HG03575 (cell line): ENCODE data around the gene NOD1.

ENCODE experiments used
- ATAC-seq: cut with Tn5 transposase; IDR thresholded peaks from one replicate; pipeline ENCODE4 v1.9.1; 2021; ENCODE audit not compliant: unreplicated experiment, insufficient number of reproducible peaks, low FRiP score; ENCODE audit errors: extremely low read depth

The NOD1 gene

DNA sequence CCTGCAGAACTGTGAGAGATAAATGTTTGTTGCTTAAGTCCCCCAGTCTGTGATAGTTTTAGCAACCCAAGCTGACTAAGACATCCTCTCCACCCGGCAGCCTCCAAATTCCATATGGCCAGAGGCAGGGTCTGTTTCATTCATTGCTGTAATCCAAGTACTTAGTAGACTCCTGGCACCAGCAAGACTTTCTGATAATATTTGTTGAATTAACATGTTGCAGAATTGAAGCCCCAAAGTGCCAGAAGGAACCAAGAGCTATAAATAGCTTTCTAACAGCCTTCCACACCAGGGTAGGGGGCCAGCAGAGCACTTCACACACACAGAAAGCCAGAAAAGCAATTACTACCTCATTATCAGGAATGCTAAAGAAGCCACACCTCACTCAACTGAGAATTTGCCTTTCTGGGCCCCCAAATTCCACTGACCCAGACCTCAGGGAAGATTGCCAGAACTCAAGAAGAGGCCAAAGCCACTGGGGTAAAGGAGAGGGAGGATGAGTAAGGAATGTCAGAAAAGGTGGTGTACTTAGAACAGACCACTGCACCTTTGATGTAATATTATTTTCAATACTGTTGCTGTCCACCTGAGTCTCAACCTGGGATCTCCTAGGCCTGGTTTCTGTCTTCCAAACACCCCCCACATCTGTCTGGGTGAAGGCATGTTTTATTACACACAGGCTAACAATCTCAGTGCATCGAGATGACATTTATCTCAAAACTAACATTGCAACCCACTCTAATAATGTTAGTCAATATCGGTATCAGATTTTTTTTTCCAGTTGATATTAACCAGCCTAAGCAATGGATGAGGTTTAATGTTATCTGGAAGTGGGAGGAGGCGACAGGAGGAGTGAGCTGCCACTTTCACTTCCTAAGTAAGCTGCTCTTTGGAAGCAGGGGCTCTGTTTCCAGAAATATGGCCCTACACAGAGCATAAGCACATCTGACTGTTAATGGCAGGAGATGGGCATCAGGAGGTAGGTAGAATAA lies 5.5 kb downstream of the NOD1 start:
- no peak for ATAC-seq

DNA sequence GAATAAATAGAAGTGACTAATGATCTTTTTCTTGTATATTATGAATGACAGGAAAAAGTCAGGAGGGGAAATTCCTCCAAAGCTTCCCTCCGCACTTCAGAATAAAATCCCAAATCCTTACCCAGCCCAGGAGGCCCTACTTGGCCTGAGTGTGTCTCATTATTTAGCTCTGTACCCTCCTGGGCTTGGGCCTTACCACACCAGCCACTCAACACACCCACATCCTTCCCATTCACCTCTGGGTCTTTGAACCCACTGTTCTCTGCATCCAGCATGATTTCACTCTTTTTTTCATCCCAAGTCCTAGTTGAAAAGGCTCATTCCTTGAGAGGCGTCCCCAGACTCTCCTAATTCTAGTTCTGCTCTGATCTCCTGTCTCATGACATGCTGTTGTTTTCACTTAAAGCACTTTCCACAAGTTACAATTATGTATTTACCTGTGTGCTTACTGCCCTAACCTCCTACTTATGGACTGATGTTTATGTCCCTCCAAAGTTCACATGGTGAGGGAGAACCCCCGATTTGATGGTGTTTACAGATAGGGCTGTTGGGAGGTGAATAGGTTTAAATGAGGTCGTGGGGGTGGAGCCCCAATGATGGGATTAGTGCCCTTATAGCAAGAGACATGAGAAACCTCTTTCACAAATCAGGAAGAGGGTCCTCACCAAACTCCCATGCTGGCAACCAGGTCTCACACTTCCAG lies 6.4 kb downstream of the NOD1 start:
- no peak for ATAC-seq

DNA sequence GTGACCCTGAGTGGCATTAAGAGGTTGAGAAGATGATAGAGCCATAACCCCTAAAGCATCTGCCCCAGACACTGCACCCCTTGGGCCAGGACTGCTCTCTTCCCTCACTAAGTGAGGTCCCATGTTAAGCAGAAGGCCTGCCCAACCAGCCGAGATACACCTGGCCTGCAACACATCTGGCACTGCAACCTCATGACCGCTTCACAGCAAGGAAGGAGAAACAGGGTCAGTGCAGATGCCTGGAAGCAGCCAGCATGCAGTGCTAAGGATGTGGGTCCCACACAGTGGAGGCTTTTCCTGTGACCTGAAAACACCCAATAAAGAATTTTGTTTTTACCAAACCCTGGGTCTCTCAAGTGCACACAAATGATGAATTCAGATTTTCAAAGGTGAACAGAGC lies 7.4 kb downstream of the NOD1 start:
- ATAC-seq = no peak

DNA sequence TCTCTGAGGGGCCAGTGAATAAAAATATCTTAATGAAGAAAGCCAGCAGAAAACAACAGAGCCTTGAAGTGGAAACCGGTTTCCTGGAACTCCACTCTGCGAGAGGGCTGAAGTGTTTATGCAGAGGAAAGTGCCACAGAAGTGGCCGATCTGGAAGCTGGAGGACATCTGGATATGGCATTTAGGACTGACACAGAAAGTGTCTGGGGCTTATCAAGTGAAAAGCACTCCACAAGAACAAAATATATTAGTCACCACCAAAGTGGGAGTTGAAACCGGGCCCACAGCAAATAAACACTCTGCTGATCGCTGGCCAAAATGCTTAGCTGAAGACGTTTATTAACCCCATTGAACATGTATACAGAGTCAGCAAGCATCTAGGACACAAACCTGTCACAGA lies 7.8 kb downstream of the NOD1 start:
- ATAC-seq = no peak

DNA sequence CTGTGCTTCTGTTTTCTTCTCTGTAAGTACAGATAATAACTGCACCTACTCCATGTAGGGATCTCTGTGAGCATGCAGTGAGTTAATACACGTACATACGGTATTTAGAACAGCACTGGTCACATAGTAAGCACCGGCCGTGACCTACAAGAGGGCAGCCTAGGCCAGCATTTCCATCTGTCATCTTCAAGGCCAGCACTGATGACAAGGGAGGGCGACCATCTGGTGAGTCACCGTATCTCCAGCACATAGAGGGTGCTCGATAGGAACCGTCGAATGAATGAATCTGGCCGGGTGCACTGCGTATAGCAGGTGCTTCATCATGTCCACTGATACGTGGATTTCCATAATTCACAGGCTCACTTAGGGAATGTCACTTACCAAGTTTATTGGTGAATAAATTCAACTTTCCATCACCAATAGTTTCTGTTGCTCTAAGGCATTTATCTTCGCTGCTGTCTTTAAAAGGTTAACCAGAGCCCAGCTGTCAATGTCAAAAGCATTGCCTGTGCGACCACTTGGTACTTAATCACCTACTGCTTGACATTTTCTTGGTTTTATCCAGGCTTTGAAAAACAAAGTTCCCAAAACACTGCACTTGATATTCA lies 8.3 kb downstream of the NOD1 start:
- no peak for ATAC-seq

DNA sequence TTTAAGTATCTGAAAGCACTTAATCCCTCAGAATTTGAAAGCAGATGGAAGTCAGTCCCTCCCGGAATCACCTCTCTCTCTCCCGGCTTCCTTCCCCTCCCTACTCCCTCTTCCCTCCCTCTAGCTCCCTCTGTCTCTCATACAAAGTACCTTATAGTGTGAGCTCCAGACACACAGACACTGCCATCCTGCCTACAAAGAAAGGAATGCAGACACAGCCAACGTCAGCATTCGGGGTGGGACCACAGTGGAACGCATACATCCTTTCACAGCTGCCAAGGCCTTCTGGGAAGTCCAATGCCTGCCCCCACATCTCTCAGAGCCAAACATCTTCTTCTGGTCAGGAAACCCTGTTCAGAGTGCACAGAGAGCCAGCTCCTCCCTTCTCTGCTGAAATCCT lies 9.3 kb downstream of the NOD1 start:
- ATAC-seq = no peak

DNA sequence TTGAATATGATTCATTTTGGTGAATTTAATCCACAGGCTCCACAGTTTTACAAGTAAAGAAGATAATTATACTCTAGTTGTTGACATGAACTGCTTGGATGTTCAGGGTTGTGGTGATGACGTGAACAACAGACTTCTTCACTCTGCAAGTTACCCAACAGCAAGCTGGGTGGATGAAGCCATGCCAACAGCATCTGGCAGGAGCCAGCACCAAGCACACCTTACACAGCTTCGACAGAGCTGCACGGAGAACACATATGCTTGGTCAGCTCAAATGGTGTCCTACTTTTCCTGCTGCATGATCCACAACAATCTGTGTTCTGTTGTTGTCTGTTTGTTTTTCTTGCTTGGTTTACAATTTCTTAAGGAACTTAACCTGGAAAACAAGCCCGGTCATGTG lies 9.8 kb downstream of the NOD1 start:
- ATAC-seq = no peak

DNA sequence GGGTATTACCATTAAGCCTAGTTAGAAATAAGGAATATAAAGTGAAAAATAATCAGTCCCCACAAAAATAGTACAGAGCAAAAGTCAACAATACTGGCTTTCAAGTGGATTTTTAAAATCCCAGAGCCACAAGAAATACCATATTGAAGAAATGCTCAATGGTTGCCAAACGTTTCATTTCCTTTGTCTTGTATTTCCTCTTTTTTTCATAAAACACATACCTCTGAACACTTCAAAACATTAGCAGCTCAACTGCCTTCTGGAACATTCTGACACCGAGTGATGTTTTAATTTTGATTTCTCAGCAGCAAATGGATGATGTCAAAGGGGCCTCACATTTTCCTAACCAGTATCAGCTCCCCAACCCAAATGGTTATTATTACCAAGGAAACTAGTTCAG lies 10.5 kb downstream of the NOD1 start:
- no peak for ATAC-seq

DNA sequence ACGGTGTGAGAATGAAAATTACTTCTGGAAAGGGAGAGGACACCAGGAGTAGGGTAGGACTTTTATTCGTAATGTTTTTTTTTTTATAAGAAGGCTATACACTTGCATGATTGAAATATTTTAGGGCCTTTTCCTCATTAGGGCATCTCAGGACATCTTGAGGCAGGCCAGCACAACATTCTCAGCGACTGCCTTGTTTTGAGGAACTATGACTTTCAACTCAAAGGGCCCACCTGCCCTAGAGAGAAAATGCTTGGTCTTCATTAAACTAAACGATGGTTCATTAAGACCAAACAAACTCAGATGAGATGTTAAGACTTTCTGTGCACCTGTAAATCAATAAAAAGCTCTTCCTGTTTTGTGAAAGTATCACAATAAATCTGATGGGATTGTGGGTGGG lies 11.3 kb downstream of the NOD1 start:
- ATAC-seq = no peak

DNA sequence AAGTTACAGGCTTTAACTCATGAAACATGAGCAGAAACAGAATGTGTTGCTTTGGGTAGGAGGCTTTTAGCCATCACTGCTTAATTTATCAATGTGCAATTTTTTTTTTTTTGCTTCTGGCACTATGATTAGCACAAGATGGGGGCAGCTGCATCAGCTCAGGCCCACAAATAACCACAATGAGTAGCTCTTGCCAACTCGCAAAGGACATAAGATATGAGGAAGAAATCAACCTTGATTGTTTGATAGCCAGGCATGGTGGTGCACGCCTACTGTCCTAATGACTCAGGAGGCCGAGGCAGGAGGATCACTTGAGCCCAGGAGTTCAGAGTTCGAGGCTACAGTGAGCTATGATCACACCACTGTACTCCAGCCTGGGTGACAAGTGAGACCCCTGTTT lies 12.3 kb downstream of the NOD1 start:
- ATAC-seq = no peak

DNA sequence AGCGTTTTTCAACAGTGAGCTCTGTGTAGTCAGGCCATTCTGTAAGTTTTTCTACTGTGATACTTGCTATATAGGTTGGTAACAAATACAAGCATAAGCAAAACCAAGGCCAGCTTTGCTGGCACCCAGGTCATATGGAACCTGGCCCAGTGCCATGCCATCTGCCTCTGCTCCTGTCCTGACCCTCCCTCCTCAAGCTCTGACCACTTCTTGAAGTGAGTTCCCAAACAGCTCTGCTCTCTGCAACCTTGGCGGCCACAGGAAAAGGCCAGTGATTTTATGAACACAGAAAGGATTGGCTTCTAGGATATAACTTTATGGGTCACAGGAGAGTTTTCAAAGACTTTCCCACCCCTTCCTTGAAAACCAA lies 12.8 kb downstream of the NOD1 start:
- no peak for ATAC-seq

DNA sequence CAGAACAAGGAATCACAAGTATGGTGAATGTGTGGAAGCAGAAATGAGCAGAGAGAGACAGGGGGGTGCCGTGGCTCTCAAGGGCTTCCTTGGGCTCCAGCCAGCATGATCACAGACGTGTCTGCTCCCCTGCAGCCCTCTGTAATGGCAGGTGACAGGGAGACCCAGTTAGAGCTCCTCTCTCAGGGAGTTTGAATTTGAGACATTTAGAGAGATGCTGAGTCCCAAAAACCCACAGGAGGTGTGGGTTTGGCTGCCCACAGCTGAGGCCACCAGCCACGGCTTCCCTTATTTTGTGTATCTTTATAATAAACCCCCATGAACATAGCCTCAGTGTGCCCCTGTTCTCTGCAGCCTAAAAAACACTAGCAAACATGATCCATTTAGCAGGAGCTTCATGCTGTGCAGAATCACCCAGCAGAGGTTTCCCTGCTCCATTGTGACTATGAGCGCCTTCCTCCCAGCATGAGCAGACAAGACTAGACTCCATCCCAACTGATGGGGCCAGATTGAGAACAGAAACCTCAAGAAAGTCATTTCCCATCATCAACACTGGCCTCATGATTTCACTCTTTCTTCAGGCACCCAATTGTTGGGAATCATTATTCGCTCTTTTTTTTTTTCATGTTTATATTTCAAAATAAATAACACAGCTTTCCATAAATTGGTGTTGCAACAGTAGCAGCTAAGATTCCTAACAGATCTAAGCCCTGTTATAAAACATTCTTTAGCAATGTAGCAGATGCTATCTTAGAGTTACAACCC lies 13.4 kb downstream of the NOD1 start:
- ATAC-seq = no peak

DNA sequence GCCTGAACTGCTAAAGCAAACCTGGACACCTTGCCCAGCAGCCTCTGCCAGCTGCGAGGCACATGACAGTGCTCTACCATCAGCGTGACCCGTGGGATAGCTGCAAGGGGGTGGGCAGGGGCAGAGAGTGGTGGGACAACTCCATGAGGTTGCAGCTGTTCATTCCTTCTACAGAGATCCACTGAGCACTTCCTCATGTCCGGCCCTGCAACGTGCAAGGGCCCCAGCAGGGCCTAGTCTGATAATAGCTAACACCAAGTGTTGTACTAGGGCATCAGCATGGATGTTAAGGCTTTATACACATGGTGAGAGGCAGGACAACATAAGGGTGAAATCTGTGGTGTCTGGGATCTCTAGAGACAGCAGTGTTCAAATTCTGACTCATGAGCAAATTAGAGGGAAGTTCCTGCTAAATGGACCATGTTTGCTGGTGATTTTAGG lies 14.3 kb downstream of the NOD1 start:
- no peak for ATAC-seq

DNA sequence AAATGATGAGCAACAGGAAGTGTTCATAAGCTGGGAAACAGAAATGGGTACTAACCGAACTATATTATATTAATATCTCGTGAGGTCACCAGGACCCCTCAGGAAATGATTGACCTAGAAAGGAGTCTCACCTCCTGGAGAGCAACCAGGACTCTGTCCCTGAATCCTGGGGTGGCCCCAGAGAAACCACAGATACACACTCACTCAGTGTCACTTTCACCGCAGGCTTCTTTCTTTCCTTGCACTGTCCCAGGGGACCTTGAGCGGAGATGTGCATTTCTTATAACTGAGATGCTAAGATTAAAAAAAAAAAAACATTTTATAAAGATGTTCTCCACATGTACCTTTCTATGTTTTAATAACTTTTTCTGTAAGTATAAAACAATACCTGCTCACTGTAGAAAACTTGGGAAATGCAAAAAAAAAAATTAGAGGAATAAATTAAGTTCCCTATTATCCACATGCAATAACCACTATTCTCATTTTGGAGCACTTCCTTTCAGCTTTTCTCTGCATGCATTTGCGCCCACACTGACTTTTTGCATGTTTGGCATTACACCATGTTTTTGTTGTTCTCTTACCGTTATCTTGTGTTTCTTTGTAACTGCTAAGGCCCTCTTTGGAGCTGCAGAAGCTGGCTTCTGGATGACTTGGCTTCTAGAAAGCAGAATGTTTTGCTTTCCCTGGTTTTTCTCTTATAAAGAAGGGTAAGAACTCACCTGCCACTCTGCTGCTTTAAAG lies 15.0 kb downstream of the NOD1 start:
- no peak for ATAC-seq

DNA sequence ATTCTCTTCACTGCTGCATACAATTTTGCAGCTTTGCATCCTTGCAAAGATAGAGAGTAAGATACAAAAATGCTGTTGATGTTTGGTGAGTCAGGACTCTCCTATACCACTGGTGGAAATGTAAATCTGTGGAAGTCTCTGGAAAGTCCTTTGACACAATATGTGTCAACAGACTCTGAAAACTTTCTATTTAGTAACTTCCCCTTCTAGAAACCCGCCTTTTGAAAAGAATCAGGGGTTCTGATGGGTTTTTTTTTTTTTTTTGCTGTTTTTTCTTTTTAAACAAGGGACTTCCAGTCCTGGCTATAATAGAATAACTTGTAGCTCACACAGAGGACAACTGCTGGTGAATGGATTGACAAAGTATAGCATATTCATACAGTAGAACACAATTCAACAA lies 16.4 kb downstream of the NOD1 start:
- ATAC-seq = no peak

DNA sequence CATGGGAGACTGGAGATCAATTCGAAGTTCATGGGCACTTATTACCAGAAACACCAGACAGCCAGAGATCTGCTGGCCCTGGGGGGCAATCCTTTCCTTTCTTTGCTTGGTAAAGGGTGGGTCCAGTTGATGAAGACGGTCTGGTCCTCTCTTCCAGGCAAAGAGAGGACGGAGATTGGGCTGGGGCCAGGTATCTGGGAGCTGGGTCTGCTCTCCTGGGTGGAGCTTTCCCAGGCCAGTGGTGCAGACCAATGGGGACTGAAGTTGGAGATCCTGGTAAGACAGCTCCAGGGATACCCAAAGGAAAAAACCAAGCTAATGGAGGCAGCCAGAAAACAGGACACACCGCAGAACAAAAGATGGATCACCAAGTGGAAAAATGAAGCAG lies 18.3 kb downstream of the NOD1 start:
- no peak for ATAC-seq

DNA sequence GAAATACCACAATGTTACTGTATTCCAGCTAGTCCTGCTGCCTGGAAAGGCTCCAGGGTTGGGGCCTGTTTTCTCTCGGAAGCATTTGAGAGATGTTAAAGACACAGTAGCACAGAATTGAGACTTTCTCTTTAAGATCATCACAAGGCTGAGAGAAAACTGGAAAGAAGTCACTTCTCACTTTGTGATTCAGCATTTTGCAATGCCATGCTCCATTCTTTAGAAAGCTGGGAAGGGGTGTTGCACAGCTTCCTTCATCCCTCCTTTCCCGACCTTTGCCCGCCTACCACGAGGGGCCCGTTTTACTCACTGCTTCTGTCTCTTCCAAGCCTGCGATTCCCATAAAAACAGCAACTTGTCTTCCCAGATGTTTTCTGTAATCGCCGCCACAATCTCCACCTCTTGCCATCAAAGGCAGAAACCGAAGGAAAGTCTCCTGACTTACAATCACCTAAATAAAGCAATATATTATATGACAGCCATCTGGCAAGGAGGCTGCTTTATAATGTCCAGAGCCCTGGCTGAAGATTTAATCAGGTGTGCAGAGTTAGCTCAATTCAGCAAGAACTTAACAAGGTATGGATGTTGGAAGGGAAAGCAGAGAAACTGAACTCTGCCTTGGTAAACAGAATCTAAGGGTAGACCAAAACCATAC lies 18.9 kb downstream of the NOD1 start:
- no peak for ATAC-seq

DNA sequence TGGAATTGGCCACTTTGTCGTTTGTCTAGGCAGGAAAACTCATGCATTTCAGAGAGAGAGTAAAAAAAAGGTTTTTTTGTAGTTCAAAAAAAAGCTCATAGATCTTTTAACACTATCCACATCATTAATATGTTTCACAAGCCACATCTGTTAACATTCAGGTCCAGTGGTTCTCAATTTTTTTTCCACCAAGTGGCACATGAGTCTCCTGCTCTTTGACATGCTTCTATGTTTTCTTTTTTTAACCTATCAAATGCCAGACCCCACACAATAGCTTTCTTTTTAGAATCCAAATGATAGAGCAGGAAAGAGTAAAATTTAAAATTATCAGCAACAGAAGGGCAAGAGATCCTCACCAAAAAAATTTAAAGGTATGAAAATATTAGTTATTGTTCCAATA lies 20.3 kb downstream of the NOD1 start:
- no peak for ATAC-seq
